ENCODE data around the gene MRPL18.

The MRPL18 gene

GRCh38 chr6:159758031-159759001, 32.0 kb upstream of the MRPL18 start:
- H3K9ac ChIP-seq (ENCODE audit: low read length): no peak overlapping the region
- peaks cover 59% of the 10 kb centered on the region for H3K36me3 ChIP-seq (ENCODE audit: insufficient read depth, low read length)
- peaks cover 5% of the 10 kb centered on the region; the same call in 1 of the 2 replicates for H3F3A ChIP-seq (ENCODE audit: insufficient read depth, low read length)
- H3K27me3 ChIP-seq (ENCODE audit: insufficient read depth, low read length): no peaks in the 10 kb centered on the region
- no peak for TF ChIP-seq EZH2 (IDR thresholded peaks at IDR 0.05; ENCODE audit: borderline replicate concordance, low read length)
- TF ChIP-seq, protein P1, sequence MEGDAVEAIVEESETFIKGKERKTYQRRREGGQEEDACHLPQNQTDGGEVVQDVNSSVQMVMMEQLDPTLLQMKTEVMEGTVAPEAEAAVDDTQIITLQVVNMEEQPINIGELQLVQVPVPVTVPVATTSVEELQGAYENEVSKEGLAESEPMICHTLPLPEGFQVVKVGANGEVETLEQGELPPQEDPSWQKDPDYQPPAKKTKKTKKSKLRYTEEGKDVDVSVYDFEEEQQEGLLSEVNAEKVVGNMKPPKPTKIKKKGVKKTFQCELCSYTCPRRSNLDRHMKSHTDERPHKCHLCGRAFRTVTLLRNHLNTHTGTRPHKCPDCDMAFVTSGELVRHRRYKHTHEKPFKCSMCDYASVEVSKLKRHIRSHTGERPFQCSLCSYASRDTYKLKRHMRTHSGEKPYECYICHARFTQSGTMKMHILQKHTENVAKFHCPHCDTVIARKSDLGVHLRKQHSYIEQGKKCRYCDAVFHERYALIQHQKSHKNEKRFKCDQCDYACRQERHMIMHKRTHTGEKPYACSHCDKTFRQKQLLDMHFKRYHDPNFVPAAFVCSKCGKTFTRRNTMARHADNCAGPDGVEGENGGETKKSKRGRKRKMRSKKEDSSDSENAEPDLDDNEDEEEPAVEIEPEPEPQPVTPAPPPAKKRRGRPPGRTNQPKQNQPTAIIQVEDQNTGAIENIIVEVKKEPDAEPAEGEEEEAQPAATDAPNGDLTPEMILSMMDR (IDR thresholded peaks at IDR 0.05; ENCODE audit: low read length): no peak
- no peaks in the 10 kb centered on the region for H4K20me1 ChIP-seq (ENCODE audit: insufficient read depth, low read length)
- no peaks in the 10 kb centered on the region for H3K9me3 ChIP-seq (ENCODE audit: low read length)
- peaks cover 23% of the 10 kb centered on the region for H3K4me1 ChIP-seq (ENCODE audit: insufficient read depth, low read length, severe bottlenecking)
- H3K9me2 ChIP-seq (ENCODE audit: low read depth, low read length): no peaks in the 10 kb centered on the region
- no peak overlapping the region for H3K27ac ChIP-seq (ENCODE audit: low read depth, low read length, poor library complexity, severe bottlenecking)
- no peak overlapping the region for H2AFZ ChIP-seq (ENCODE audit: low read length)
- no peak overlapping the region for H3K4me3 ChIP-seq (ENCODE audit: low read depth, low read length, poor library complexity, severe bottlenecking)
- no peaks in the 10 kb centered on the region for H3K79me2 ChIP-seq (ENCODE audit: insufficient read depth, low read length)
- no peak overlapping the region for H3K4me2 ChIP-seq (ENCODE audit: low read length)

DNA sequence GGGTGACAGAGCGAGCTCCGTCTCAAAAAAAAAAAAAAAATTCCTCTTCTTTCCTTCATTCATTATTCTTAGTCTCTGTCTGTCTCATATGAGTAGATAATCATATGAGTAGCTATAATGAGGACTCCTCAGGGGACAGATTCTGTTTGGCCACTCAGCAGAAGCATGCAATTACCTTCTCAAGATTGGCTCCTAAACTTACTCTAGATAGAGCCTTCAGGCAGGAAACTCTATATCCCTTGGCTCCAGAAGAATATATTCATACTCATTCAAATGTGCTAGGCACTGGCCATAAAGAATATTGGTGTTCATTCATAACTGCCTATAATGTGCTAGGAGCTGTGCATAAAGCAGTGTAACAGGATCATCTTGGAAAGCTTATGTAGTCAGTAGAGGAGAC, 30.6 kb upstream of the MRPL18 start:
- H3K4me2 ChIP-seq (ENCODE audit: low read length): no peak overlapping the region

DNA sequence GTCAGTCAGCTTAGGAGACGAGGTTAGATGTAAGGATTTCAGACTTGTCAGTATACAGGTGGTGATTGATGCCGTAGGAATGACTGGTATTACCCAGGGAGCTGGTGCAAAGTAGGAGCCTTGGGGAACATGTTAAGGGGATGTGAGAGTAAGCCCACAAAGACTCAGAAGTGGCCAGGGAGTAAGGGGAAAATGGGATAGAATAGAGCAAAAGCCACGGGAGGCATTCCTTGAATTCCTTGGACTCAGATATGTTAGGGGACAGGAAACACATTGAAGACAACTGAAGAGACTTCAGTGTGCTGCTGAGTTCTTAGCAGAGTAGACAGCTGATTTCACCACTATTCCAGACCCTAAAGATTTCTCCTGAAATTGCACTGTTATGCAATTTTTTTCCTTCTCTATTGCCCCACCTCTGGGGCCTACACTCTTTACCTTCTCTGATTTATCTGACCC, 29.6 kb upstream of the MRPL18 start:
- Histone ChIP-seq H3K9me2 (ENCODE audit: low read depth, low read length) (no peaks in the 10 kb centered on the region), H3K4me2 (ENCODE audit: low read length) (peak overlapping the region; percentile 89), H3K27me3 (ENCODE audit: insufficient read depth, low read length) (no peaks in the 10 kb centered on the region), H3K4me1 (ENCODE audit: insufficient read depth, low read length, severe bottlenecking) (peaks cover 24% of the 10 kb centered on the region), H3K27ac (ENCODE audit: low read depth, low read length, poor library complexity, severe bottlenecking) (peak overlapping the region; percentile 82), H4K20me1 (ENCODE audit: insufficient read depth, low read length) (no peaks in the 10 kb centered on the region), H3K79me2 (ENCODE audit: insufficient read depth, low read length) (no peaks in the 10 kb centered on the region), H2AFZ (ENCODE audit: low read length) (no peak overlapping the region), H3K36me3 (ENCODE audit: insufficient read depth, low read length) (peaks cover 56% of the 10 kb centered on the region), H3K9ac (ENCODE audit: low read length) (peak overlapping the region; percentile 91; the same call in 1 of the 2 replicates), H3K9me3 (ENCODE audit: low read length) (no peaks in the 10 kb centered on the region), H3K4me3 (ENCODE audit: low read depth, low read length, poor library complexity, severe bottlenecking) (peak overlapping the region; percentile 80), H3F3A (ENCODE audit: insufficient read depth, low read length) (peaks cover 5% of the 10 kb centered on the region; the same call in 1 of the 2 replicates)
- TF ChIP-seq, protein P1 (IDR thresholded peaks at IDR 0.05; ENCODE audit: low read length): no peak
- no peak for TF ChIP-seq EZH2 (IDR thresholded peaks at IDR 0.05; ENCODE audit: borderline replicate concordance, low read length)

More for the DNA sequence above, 30.6 kb upstream of the MRPL18 start:
- H3K27ac ChIP-seq (ENCODE audit: low read depth, low read length, poor library complexity, severe bottlenecking): peak overlapping the region; percentile 38
- H3K9ac ChIP-seq (ENCODE audit: low read length): no peak overlapping the region
- no peaks in the 10 kb centered on the region for H3K9me2 ChIP-seq (ENCODE audit: low read depth, low read length)
- no peaks in the 10 kb centered on the region for H3K79me2 ChIP-seq (ENCODE audit: insufficient read depth, low read length)
- TF ChIP-seq EZH2 (IDR thresholded peaks at IDR 0.05; ENCODE audit: borderline replicate concordance, low read length): no peak
- TF ChIP-seq, protein P1 (IDR thresholded peaks at IDR 0.05; ENCODE audit: low read length): no peak
- peaks cover 5% of the 10 kb centered on the region; the same call in 1 of the 2 replicates for H3F3A ChIP-seq (ENCODE audit: insufficient read depth, low read length)
- no peak overlapping the region for H3K4me3 ChIP-seq (ENCODE audit: low read depth, low read length, poor library complexity, severe bottlenecking)
- no peaks in the 10 kb centered on the region for H3K27me3 ChIP-seq (ENCODE audit: insufficient read depth, low read length)
- no peak overlapping the region for H2AFZ ChIP-seq (ENCODE audit: low read length)
- peaks cover 56% of the 10 kb centered on the region for H3K36me3 ChIP-seq (ENCODE audit: insufficient read depth, low read length)
- H4K20me1 ChIP-seq (ENCODE audit: insufficient read depth, low read length): no peaks in the 10 kb centered on the region
- H3K9me3 ChIP-seq (ENCODE audit: low read length): no peaks in the 10 kb centered on the region
- peaks cover 24% of the 10 kb centered on the region for H3K4me1 ChIP-seq (ENCODE audit: insufficient read depth, low read length, severe bottlenecking)
